Activated naive CD4-positive, alpha-beta T cell (primary cell): Measurements from ENCODE around the gene SMAP1.
"Not testable (repeated sequence)": the region's sequence is repeated elsewhere in the genome, so short reads cannot be mapped to it uniquely, and the experiment has no call there.

Source experiments
- DNase-seq, 4 experiments: peaks; one replicate each; lab custom pipeline; 2025; lab: John Stamatoyannopoulos, UW

Gene SMAP1

DNA sequence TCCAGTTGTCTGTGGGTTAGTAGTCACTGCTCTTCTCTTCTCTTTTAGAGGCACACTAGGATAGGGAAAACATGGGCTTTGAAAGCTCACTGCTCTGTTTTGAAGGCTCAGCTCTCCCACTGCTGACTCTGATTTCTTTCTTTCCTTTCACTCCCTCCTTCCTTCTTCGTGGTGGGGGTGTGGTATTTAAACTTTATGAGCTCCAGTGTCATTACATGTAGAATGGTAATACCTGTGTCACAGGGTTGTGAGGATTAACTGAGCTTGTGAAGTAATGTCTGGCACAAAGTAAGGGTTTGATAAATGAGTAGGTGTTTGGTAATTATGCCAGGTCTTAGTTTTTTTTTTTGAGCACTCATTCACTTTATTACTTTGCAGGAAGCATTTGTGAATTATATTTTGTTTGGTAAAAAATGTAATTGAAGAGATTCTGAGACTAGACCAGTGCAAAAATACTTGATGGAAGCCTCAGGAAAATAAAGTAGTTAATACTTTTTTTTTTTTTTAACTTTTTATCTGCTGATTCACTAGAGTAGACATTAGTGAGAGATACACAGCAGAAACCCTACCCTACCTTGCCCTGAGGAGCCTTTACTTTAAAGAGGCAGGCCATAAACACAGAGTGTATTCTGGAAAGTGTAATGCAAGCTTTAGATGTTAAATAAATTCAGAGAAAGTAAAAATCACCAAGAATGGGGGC lies 17.3 kb downstream of the SMAP1 start:
- no peak for DNase-seq

DNA sequence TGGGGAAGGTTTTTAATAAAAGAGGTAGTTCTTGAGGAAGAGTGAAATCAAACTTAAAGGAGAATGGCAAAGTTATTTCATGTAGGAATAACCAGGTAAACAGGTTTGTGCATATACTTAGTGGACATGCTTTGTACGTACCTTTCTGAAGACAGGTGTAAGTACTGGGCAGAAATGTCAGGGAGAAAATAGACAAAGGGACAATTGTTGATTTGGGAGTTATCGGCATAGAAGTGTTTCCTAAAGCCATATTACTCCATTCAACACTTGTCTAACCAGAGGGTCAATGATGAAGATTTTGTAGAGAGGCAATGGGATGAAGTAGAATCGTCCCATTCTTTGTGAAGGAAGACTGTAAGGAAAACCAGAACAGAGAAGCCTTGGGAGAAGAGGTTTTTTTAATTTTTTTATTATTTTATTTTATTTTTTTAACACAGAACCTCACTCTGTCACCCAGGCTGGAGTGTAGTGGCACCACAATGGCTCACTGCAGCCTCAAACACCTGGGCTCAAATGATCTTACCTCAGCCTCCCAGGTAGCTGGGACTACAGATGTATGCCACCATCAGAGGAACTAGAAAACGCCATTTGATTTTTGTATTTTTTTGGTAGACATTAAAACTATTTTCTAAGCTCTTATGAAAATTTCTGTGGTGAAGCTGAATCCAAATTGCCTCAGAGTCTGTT lies 18.0 kb downstream of the SMAP1 start:
- no peak for DNase-seq

DNA sequence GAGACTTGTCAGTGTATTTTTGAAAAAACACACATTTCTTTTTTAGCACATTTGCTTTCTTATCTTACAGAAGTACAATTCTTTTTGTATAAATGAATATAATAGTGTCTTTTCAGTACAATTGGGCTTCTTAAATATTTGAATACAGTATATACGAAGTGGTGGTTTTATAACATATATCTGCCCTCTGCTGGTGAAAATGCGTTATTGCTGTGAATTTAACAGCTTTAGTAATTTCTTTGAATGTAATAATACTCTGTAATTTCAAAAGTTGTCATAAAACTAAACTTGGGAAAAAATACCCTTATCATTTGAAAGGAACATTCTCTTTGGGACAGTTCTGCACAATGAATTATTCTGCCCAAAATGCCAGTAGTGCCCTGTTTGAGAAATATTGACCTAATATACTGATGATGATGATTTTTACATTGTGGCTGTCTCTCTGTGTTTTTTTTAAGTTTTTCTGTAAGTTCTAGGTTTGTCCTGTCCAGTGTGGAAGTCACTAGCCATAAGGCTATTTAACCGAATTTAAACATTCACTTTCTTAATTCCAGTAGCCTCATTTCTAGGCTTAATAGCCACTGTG lies 19.0 kb downstream of the SMAP1 start:
- DNase-seq = no peak

DNA sequence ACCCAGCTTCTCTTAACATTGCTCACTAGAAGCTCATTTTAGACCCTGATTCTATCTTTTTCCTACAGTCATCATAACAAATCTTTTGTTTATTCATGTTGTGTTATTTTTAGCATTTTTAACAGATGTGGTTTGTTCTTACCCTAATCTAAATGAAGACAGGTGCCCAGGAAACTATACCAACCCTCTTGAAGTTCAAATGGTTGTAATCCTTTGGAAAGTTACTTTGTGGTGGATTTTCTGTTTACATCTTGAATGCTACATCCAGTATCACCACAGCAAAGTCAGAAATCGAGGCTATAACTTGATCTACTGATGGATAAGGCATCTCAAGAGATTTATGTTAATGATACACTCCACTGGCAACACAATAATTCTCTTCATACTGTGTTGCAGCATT lies 26.2 kb downstream of the SMAP1 start:
- DNase-seq = no peak

DNA sequence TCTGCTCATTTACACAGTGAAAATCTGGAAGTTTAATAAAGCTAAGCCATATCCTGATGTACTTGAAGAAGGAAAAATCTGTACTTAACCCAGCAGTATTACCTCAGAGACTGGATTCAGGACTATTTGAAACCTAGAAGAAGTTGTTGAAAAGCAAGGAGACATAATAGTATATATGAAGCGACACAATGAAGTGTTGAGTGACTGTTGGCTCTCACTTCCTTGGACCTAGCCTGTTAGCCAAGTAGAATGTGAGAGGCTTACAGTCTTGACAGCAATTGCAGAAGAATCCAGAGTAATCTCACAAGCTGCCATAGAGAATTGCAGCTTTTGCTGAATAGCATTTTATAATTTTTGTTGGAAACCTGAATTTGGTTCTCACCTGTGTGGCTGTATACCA lies 26.7 kb downstream of the SMAP1 start:
- no peak for DNase-seq

DNA sequence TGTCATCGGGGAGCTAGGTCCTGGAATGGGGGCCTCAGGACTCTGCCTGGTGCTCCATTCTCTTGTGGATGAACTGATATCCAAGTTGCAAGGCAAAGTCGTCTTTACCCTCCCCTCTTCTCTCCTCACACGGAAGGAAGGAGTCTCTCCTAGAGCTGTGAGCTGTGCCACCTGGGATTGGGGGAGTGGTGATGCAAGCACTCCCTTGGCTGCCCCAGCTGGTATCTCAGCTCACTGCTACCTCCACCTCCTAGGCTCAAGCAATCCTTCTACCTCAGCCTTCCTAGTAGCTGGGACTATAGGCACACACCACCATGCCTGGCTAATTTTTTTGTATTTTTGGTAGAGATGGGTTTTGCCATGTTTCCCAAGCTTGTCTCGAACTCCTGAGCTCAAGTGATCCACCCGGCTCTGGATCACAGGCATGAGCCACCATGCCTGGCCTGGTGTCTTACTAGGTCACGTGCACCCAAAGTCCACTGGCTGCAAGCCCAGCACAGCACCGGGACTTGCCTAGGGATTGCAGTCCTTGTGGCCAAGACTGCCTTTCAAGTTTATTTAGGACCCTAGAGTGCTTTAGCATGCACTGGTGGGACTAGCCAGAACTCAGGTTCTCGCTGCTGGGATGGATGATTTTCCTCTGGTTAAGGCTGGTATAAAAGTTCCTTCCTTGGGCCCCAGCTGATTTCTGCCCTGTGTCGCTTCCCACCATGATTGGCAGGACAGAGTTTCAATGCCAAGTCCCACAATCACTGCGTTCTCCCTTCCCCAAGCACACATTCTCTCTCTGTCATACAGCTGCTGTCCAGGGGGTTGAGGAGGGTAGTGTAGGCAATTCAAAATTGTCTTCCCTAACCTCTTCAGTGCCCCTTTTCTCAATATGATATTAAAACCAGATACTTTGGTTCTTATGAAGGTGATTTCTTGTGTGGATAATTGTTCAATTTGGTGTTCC lies 33.5 kb downstream of the SMAP1 start:
- DNase-seq = no peak

DNA sequence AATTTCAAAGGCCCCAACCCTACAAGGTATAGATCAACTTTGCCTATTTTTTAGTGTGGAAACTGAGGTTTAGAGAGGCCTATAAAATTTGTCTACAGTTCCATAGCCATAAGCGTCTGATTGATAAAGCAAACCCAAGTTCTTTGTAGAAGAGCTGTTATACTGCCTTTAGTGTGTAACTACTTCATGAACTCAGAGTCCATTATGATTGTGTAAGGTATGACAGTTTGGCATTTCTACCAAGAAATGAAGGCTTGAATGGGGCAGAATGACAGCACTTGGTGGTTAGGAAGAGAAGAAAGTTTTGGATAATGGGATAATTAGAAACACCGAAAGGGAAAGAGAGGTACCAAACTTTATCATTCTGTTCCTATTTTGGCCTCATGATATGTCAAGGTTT lies 38.1 kb downstream of the SMAP1 start:
- DNase-seq = no peak

DNA sequence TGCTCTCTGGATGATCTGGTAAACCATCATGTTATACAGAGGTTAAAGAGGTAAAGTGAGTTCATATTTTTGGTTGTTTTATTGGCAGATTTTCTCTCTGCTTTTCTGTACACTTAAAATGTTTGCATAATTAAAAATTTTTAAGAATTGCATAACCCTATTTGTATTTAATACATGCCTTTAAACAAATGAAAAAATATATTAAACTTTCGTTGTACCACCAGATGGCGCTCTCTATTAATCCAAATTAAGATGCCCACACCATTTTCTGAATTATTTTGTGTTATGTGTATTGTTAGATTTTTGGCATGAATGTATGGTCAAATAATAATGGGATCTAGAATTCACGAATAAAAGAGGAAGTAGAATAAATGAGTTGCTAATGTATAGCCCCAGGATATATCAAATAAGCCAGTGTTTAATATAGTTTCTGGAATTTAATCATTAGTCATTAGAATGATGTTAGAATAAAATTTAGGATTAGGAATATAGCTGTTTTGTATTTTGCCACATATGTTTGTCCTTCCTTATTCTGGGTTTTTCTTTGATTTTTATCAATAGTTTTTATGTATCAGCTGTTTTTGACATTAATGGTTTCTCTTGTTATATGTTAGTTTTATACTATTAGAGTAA lies 38.9 kb downstream of the SMAP1 start:
- DNase-seq = no peak

DNA sequence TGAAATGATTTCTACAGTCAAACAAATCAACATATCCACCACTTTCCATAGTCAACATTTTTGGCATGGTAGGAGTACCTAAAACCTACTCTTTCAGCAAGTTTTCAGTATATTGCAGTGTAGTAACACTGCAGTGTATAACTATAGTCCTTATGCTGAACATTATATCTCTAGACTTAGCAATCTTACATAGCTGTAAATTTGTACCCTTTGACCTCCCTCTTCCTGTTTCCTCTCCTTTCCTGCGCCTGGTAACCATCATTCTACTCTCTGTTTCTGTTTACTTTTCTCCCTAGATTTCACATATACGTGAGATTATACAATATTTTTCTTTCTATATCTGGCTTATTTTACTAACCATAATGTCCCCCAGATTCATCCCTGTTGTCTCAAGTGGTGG lies 40.2 kb downstream of the SMAP1 start:
- no peak for DNase-seq

DNA sequence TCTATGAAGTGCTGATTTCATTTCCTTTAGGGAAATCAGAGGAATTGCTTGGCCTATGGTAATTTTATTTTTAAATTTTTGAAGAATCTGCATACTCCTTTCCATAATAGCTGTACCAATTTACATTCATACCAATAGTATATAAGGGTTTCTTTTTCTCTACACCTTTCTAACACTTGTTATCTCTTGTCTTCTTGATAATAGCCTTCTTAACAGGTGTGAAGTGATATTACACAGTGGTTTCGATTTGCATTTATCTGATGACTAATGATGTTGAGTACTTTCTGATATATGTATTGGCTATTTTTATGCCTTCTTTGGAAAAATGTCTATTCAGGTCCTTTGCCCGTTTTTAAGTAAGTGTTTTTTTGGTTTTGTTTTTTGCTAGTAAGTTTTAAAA lies 40.8 kb downstream of the SMAP1 start:
- DNase-seq = no peak

DNA sequence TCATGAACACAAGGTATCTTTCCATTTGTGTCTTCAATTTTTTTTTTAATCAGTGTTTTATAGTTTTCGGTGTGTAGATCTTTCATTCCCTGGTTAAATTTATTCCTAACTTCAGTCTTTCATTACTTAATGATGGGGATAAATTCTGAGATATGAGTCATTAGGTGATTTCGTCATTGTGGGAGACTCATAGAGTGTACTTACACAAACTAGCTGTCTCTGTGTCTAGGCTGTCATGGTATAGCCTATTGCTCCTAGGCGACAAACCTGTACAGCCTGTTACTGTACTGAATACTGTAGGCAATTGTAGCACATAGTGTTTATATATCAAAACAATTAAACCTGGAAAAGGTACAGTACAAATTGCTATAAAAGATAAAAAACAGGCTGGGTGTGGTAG lies 42.1 kb downstream of the SMAP1 start:
- DNase-seq = no peak

DNA sequence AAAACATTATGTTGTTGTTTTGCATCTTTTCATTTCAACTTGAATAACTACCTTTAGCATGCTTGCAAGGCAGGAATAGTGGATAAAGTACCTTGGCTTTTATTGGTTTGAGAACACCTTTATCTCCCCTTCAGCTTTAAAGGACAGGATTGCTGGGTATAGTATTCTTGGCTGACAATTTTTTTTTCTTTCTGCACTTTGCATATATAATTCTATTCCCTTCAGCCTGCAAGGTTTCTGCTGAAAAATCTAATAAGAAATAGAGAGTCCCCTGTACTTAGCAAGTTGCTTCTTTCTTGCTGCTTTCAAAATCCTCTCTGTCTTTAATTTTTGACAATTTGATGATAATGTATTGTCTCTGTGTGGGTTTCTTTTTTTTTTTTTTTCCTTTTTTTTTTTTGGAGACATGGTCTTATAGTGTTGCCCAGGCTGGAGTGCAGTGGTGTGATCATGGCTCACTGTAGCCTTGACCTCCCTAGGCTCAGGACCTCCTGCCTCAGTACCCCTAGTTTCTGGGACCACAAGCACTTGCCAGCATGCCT lies 47.1 kb downstream of the SMAP1 start:
- DNase-seq = no peak

DNA sequence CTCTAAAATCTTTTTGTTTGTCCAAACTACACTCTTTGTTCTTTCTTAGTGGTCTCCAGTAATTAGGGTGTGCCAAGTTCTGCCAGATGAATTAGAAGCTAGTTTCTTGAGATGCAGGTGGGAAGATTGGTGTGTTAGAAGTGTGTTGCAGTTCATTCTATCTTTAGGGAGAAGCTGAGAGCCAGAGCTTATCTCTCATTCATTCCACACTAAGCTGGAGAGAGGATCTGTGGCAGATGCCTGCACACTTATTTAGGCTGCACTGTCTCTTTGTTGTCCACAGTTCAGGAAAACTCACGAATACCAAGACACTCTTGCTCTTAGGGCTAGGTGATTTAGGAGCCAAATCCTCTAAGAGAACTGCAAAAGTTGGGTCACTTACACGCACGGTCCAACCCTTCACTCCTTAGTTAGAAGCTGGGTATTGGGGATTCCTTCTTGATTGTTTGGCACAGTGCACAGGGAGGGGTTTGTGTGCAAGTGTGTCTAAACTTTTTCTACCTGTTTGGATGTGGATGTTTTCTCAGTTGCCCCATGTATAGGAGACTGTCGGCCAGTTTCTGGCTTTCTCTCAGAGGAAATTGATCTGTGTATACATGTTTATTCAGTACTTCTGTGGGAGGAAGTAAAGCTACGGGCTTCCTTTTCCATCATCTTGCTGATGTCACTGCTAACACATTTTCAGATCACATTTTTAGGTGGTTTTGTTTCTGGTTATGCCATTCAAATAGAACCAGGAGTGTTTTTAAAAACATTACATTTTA lies 49.5 kb downstream of the SMAP1 start:
- DNase-seq = no peak

DNA sequence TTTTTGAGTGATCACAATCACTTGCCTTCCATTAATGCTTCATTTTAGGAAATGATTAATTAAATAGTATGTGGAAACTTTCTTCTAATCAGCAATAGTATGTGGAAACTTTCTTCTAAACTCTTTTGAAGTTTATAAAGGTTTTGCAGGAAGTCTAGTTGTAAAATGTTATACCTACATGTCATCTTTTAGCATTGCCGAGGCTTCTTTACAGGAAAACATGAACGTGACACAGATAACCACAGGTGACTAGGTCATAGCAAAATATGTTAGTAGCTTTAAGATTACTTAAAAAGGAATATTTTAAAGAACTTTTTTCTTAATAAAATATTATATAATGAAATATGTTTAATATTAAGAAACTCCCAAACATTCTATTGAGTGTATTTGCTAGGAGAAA lies 56.8 kb downstream of the SMAP1 start:
- no peak for DNase-seq

DNA sequence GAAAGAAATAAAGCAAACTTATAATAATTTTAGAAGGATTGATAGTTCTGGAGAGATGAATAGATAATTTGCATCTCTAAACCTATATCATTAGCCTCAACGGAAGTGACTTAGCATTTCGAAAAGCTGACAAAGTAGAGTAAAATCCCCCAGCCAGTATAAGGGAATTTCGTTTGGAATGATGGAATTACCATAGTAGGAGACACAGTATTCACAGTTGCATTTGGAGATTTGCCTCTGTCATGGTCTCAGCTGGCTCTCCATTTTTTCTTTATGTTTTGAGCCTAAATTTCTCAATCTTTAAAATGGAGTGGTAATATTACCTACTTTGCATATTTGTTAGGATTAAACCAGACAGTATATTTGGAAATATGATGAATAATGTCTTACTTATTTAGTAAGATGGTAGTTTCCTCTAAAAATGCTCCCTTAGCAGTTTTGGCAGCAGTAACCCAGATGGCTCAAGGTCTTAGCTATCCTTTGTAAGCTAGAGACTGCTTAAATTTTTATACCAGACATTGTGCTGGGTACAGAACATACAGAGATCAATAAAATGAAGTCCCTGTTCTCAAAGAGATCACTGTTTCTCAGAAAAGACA lies 58.2 kb downstream of the SMAP1 start:
- no peak for DNase-seq

DNA sequence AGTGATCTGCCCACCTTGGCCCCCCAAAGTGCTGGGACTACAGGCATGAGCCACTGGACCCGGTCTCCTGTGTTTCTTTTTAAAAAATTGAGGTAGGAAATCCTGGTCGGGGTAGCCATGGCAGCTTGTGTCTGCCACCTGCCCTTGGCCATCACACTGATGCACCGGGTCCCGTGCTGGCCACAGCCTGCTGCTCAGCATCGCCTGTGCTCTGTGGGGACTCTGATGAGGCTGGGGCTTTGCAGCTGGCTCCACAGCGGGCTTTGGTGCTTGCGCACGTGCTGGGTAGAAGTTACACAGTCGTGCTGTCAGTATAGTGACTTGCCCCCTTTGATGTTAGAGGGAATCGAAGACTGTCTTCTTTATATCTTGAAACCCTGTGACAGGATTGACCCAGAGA lies 66.7 kb downstream of the SMAP1 start:
- DNase-seq = no peak

DNA sequence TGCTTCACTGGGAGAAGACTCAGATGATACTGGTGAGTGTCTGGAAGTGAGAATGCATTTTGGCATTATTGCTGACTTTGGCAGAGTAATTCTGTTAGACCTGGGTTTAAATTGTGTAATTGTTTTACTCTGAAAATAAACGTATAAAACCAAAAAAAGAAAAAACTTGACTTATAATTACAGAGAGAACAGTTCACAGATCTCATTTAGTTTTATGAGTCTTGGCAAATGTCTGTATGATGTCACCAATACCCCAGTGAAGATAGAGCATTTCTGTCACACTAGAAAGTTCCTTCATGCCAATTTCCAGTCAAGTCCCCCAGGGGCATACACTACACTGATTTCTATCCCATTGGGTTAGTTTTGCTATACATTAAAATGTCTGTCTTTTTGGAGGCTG lies 67.3 kb downstream of the SMAP1 start:
- no peak for DNase-seq

DNA sequence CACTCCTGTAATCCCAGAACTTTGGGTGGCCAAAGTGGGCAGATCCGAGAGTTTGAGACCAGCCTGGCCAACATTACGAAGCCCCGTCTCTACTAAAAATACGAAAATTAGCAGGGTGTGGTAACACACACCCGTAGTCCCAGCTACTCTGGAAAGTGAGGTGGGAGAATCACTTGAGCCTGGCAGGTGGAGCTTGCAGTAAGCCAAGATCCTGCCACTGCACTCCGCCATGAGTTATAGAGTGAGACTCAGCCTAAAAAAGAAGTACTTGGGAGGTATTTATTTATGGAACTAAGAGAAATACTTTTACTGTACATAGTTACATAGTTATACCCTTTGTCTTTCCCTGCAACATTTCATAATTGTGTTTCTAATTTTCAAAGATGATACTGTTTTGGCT lies 67.8 kb downstream of the SMAP1 start:
- DNase-seq = no peak

DNA sequence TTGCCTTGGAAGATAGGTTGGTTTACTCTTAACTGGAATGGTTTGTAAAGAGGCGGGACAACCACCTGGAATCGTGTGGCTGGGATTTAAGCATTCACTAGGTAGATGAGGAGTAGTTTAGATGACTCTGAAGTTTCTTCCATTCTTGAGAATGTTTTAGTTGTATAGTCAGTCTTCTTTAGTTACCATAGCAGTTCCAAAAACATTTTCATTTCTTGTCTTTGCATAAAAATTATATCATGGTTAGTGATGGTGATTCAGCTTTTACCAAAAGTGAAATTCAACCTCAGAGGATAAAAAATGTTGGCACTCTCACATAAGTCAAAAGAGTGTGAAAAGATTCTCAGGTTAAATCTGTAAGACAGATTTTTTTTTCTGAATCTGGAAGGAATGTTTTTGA lies 70.3 kb downstream of the SMAP1 start:
- DNase-seq = no peak

DNA sequence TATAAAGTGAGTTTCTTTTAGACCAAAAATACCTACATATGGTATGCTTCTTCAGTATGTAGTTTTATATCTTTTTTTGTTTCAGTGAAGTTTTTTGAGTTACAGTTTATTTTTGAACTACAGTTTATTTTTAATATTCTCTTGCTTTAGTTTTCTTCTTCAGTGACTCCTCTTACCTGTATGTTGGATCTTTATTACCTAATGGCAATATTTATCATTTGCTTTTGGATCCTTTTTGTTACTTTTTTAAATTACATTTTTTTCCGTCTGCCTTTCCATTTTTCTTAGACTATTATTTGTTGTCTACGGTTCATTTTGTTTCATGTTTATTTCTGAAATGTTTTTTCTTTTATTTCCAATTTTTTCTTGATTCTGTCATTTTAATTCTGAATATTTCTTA lies 71.9 kb downstream of the SMAP1 start:
- no peak for DNase-seq

DNA sequence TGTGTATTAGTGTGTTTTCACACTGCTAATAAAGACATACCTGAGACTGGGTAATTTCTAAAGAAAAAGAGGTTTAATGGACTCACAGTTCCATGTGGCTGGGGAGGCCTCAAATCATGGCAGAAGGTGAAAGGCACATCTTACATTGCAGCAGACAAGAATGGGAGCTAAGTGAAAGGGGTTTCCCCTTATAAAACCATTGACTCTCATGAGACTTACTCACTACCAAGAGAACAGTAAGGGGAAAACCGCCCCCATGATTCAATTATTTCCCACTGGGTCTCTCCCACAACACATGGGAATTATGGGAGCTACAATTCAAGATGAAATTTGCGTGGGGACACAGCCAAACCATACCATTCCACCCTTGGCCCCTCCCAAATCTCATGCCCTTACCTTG lies 73.1 kb downstream of the SMAP1 start:
- not testable (repeated sequence) for DNase-seq
